HS-5 (cell line): ENCODE data around the gene MYLK2.
A peak's percentile ranks its signal among the peaks of the same experiment; 100 is the strongest.
"Not testable (repeated sequence)": the region's sequence is repeated elsewhere in the genome, so short reads cannot be mapped to it uniquely, and the experiment has no call there.

Source experiments
- DNase-seq: peaks from one replicate; pipeline ENCODE4 v3.0.0-alpha.2; 2012; ENCODE audit warnings: low read depth

Gene MYLK2

DNA sequence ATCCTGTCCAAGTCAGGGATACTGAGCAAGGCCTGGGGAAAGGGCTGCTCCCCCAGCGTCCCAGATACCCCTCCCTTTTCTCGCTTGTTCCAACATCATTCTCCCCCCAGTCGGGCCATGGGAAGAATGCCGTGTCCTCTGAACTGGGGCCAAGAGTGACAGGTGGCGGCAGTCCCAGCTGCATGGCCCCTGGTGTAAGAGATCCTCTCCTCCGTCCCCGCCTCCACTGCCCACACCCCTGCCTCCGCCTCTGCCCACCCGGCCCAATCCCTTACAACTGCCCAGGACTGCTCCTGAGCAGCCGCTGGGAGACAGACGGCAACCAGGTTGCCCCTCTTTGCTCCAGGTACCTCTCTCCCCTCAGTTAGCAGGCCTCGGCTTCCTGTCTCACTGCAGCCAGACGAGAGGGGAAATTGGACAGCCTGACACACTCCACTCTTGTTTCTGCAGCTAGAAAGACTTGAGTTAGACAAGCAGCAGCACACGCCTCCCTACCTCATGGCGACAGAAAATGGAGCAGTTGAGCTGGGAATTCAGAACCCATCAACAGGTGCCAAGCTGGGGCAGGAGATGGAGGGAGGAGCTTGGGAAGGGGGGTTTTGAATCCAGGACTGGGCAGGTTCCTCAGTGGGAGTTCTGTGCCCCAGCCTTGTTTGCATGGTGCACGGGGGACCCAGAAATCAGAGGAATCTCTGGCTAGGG, at the start of gene MYLK2:
TSS of gene MYLK2 (plus strand) at position 274 of the 702 bp plus-strand sequence. CDS start at position 499, 225 bp downstream.
- no peak for DNase-seq

DNA sequence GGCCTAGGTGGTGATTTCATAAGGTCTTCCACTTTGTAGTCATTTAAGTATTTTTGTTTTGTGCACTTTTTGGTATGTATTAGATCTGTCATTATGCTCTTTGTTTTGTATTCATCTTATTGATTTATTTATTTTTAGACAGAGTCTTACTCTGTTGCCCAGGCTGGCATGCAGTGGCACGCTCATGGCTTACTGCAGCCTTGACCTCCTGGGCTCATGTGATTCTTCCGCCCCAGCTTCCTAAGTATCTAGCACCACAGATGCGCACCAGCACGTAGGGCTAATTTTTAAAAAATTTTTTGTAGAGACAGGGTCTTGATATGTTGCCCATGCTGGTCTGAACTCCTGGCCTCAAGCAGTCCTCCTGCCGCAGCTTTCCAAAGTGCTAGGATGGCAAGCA, 49.5 kb upstream of the MYLK2 start:
- DNase-seq: no peak

DNA sequence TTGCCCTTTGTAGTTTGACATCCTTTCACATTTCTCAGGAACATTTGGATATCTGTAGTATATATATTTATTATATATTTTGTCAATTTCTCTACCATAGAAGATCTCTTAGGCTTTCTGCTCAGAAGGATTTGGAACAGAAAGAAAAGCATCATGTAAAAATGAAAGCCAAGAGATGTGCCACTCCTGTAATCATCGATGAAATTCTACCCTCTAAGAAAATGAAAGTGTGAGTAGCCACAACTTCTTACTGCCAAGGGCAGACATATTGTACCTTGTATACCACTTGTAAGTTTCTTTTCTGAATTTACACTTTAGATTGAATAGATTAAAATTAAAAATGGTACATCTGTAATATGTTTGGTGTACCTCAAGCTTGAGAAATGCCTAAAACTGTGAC, 48.9 kb upstream of the MYLK2 start:
- DNase-seq: no peak

DNA sequence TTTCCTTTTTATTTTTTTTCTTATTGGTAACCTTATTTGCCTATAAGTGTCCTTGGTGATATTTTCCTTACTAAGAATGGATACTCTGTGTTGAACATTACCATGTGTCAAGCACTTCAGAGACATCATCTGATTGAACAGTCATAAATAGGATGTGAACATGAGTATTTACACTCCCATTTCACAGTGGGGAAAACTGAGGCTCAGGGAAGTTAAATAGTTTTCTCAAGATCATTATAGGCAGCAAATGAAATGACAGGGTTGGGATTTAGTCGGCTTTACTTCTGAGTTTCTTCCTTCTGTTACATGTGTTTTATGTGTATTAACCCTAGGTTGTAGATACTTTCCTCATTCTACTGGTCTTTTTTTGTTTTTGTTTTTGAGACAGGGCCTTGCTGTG, 44.7 kb upstream of the MYLK2 start:
- DNase-seq: no peak

DNA sequence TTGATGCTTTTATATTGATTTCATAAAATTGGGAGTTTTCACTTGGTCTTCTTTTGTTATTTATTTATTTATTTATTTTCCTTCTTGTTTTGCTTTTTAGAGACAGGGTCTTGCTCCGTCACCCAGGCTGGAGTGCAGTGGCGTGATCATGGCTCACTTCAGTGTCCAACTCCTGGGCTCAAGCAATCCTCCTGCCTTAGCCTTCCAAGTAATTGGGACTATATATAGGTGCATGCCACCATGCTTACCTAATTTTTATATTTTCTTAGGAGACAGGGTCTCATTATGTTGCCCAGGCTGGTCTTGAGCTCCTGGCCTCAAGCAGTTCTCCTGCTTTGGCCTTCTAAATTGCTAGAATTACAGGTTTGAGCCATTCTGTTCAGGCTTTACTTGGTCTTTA, 38.3 kb upstream of the MYLK2 start:
- no peak for DNase-seq

DNA sequence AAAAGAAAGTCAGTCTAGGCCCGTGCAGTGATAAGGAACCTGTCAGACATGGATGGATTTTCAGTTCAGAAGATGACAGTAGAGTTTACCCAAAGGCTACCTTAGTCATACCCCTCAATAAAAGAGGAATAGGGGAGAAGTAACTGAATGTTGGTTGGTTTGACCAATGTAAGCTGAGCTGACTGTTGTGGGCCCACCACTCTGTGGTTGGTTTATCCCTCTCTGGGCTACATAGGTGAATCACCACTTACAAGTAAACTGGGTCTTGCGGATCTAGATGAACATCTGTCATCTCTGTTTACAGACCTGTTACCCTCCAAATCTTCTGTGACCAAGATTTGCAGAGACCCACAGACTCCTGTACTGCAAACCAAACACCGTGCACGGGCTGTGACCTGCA, 37.2 kb upstream of the MYLK2 start:
- DNase-seq: no peak

- DNase-seq: no peak
Measured at GRCh38 chr20:31784354-31785044, 34.7 kb upstream of the MYLK2 start.

DNA sequence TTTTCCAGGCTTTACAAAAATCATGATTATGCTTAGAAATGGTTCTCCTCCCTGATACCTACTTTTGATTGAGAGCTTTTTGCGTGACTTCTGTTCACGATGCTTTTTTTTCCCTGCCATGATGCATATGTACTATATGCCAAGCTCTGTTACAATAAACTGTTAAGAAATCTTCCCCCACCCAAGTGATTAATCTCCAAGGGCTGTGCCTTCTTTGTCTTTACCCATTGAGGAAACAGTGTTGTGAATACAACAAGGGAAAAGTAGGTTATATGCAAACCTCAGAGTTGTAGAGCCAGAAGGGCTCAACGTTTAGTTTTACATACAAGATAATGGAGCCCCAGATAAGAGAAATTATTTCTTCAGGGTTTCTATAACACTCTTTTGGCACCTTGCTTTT, 34.1 kb upstream of the MYLK2 start:
- DNase-seq: no peak

- DNase-seq: peak; percentile 26
Measured at GRCh38 chr20:31788578-31788977, 30.6 kb upstream of the MYLK2 start.

DNA sequence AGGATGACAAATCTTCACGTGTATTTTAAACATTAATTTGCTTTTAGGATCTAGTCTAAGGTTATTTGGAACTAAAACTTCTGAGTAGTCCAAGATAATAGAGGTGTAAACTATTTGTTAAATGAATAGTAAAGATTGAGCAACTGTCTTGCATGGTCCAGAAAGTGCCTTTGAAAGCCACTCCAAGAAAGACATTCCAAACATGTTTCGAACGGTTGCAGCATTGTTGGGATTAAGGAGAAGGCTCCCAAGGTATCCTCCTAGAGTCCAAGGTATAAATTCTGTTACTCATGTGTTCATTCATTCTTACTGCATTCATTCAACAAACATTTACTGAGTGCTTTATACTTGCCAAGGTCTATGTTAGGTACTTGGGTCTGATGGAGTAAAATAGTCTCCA, 28.8 kb upstream of the MYLK2 start:
- no peak for DNase-seq

GRCh38 chr20:31797364-31797763, 21.8 kb upstream of the MYLK2 start:
- no peak for DNase-seq

DNA sequence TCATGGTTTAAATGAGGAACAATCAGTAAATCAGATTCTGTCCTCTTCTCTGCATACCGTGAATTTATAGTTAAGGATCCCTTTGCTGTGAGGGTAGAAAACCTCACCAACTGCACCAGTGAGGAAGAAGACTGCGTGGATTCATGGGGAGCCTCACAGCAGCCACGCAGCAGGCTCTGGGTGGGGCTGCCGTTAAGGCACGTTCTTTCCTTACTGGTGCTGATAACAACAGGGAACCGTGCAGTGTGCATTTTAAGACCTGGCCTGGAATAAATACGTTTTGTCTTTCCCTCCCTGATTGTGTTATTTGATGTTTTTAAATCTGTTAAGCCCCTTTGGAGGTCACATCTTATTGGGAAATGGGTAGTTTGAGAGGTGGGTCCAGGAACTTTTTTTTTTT, 17.6 kb upstream of the MYLK2 start:
- DNase-seq: no peak

- DNase-seq: no peak
Measured at GRCh38 chr20:31803552-31804291, 15.4 kb upstream of the MYLK2 start.

GRCh38 chr20:31806564-31807355, 12.4 kb upstream of the MYLK2 start:
- no peak for DNase-seq

- DNase-seq: no peak
Measured at GRCh38 chr20:31808481-31808880, 10.7 kb upstream of the MYLK2 start.

DNA sequence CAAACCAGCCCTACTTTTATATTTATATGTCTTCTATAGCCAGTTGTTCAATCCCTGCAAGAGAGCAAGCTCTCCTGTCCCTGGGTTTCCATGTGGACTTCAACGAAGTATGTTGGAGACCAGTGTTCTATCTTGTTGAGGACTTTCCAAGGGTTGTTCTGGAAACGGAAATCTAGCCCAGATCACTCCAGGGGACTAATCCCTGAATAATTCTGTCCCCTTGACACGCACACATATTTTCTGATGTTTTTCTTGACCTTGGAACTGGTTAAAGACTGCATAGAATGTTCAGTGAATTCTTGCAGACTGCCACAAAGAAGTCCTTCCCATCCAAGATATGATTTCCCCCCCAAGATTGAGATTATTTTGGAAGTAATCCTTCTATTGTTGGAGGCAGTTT, 9.5 kb upstream of the MYLK2 start:
- no peak for DNase-seq

DNA sequence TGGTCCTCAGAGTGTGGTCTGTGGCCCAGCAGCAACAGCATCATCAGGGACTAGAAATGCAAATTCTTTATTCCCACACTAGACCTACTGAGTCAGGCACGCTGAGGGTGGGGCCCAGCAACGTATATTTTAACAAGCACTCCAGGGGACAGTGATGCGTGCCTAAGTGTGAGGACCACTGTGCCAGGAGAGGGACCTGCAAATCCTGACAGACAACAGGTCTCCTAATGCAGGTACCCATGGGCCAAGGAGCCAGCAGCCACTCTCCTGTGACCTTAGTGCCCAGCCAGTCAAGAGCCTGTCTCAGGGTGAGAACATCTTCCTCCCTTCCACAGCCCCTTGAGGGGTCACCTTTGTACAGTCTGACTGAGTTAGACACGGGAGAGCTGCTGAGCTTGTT, 8.0 kb upstream of the MYLK2 start:
- no peak for DNase-seq

- no peak for DNase-seq
Measured at GRCh38 chr20:31811796-31812728, 7.1 kb upstream of the MYLK2 start.

DNA sequence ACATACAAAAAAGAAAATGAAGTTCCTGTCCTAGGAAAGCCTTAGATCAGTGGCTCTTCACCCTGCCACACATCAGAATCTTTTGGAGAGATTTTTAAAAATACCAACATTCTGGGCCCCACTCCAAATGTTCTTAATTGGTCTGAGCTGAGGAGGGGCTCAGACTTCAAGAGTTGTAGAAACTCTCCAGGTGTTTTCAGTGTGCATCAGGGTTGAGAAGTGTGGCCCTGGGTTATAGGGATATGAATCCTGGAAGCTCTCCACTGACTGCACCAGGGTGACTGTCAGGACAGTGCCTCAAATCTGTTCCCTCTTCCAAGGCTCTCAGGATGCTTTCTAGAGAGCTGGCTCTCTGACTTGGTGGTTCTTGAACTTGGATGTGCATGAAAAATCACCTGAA, 5.5 kb upstream of the MYLK2 start:
- no peak for DNase-seq

DNA sequence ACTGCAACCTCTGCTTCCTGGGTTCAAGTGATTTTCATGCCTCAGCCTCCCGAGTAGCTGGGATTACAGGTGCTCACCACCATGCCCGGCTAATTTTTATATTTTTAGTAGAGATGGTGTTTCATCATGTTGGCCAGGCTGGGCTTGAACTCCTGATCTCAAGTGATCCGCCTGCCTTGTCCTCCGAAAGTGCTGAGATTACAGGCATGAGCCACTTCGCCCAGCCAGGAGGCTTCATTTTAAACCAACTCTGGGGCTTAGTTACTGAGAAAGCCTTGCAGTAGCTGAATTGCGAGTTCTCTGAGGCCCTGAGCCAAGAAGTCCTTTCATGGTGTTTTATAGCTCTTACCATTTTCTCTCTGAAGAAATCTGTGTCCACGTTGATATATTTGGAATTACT, 5.0 kb upstream of the MYLK2 start:
- DNase-seq: not testable (repeated sequence)
